ENCODE measurements around the gene CCNY. TPM values are rescaled to one million over a fixed set of nuclear protein-coding genes. Genes with fewer than 3 reads are reported as not detected.

CCNY gene
- total RNA-seq, 1 experiment from 2014 or later: 22.6 TPM

GRCh38 chr10:35584946-35585345 lies 248.6 kb downstream of the CCNY start:
- DNase-seq (ENCODE audit: low read depth, low spot score): no peak
- in situ Hi-C loops (cut with HindIII; ENCODE audit: low pct_unique_long_range_greater_than_20kb, low sequenced_read_pairs): no loop called here

- in situ Hi-C loops (cut with HindIII; ENCODE audit: low pct_unique_long_range_greater_than_20kb, low sequenced_read_pairs): no loop called here
- no peak for DNase-seq (ENCODE audit: low read depth, low spot score)
Measured at GRCh38 chr10:35585356-35585755, 249.0 kb downstream of the CCNY start.

- in situ Hi-C loops (cut with HindIII; ENCODE audit: low pct_unique_long_range_greater_than_20kb, low sequenced_read_pairs): no loop called here
- DNase-seq (ENCODE audit: low read depth, low spot score): no peak
Measured at GRCh38 chr10:35585903-35586535, 249.7 kb downstream of the CCNY start.

- no peak for DNase-seq (ENCODE audit: low read depth, low spot score)
- in situ Hi-C loops (cut with HindIII; ENCODE audit: low pct_unique_long_range_greater_than_20kb, low sequenced_read_pairs): no loop called here
Measured at GRCh38 chr10:35588836-35589235, 252.5 kb downstream of the CCNY start.

GRCh38 chr10:35592441-35592840 lies 256.1 kb downstream of the CCNY start:
- in situ Hi-C loops (cut with HindIII; ENCODE audit: low pct_unique_long_range_greater_than_20kb, low sequenced_read_pairs): no loop called here

GRCh38 chr10:35594115-35595079 lies 258.1 kb downstream of the CCNY start:
- DNase-seq (ENCODE audit: low read depth, low spot score): no peak
- in situ Hi-C loops (cut with HindIII; ENCODE audit: low pct_unique_long_range_greater_than_20kb, low sequenced_read_pairs): no loop called here

More at GRCh38 chr10:35592441-35592840, 256.1 kb downstream of the CCNY start:
- no peak for DNase-seq (ENCODE audit: low read depth, low spot score)

GRCh38 chr10:35595106-35595505 lies 258.8 kb downstream of the CCNY start:
- DNase-seq (ENCODE audit: low read depth, low spot score): no peak
- in situ Hi-C loops (cut with HindIII; ENCODE audit: low pct_unique_long_range_greater_than_20kb, low sequenced_read_pairs): no loop called here

GRCh38 chr10:35598379-35598778 lies 262.1 kb downstream of the CCNY start:
- peak; percentile 8 for DNase-seq (ENCODE audit: low read depth, low spot score)
- in situ Hi-C loops (cut with HindIII; ENCODE audit: low pct_unique_long_range_greater_than_20kb, low sequenced_read_pairs): no loop called here

GRCh38 chr10:35600193-35600592 lies 263.9 kb downstream of the CCNY start:
- in situ Hi-C loops (cut with HindIII; ENCODE audit: low pct_unique_long_range_greater_than_20kb, low sequenced_read_pairs): no loop called here
- peak; percentile 33 for DNase-seq (ENCODE audit: low read depth, low spot score)

- DNase-seq (ENCODE audit: low read depth, low spot score): no peak
- in situ Hi-C loops (cut with HindIII; ENCODE audit: low pct_unique_long_range_greater_than_20kb, low sequenced_read_pairs): no loop called here
Measured at GRCh38 chr10:35605191-35605590, 268.9 kb downstream of the CCNY start, which contains the start of gene GJD4. GJD4 (plus strand) TSS chr10:35605341; CDS start chr10:35605568, 227 bp downstream.

- in situ Hi-C loops (cut with HindIII; ENCODE audit: low pct_unique_long_range_greater_than_20kb, low sequenced_read_pairs): no loop called here
Measured at GRCh38 chr10:35606430-35606829, 270.1 kb downstream of the CCNY start.

GRCh38 chr10:35607475-35608327 lies 271.4 kb downstream of the CCNY start:
- in situ Hi-C loops (cut with HindIII; ENCODE audit: low pct_unique_long_range_greater_than_20kb, low sequenced_read_pairs): no loop called here
- DNase-seq (ENCODE audit: low read depth, low spot score): no peak

More at GRCh38 chr10:35606430-35606829, 270.1 kb downstream of the CCNY start:
- DNase-seq (ENCODE audit: low read depth, low spot score): peak; percentile 1

GRCh38 chr10:35608328-35608672 lies 272.0 kb downstream of the CCNY start:
- in situ Hi-C loops (cut with HindIII; ENCODE audit: low pct_unique_long_range_greater_than_20kb, low sequenced_read_pairs): no loop called here
- no peak for DNase-seq (ENCODE audit: low read depth, low spot score)

- in situ Hi-C loops (cut with HindIII; ENCODE audit: low pct_unique_long_range_greater_than_20kb, low sequenced_read_pairs): no loop called here
- peak; percentile 27 for DNase-seq (ENCODE audit: low read depth, low spot score)
Measured at GRCh38 chr10:35611750-35612149, 275.4 kb downstream of the CCNY start.

GRCh38 chr10:35612385-35613106 lies 276.2 kb downstream of the CCNY start:
- DNase-seq (ENCODE audit: low read depth, low spot score): no peak
- in situ Hi-C loops (cut with HindIII; ENCODE audit: low pct_unique_long_range_greater_than_20kb, low sequenced_read_pairs): no loop called here

- in situ Hi-C loops (cut with HindIII; ENCODE audit: low pct_unique_long_range_greater_than_20kb, low sequenced_read_pairs): no loop called here
- no peak for DNase-seq (ENCODE audit: low read depth, low spot score)
Measured at GRCh38 chr10:35613107-35613440, 276.8 kb downstream of the CCNY start.

GRCh38 chr10:35613597-35614226 lies 277.4 kb downstream of the CCNY start:
- DNase-seq (ENCODE audit: low read depth, low spot score): peak; percentile 39
- in situ Hi-C loops (cut with HindIII; ENCODE audit: low pct_unique_long_range_greater_than_20kb, low sequenced_read_pairs): no loop called here
